OCI-LY1 (cell line): ENCODE data around the gene TSEN34.

Experiments used
- EZH2 ChIP-seq: fragments of 200-600 bp; sonication (generic), shearing (Covaris generic); IDR thresholded peaks from 2 replicates; pipeline ENCODE4 v1.8.0; 2017; ENCODE audit warnings: borderline replicate concordance, mixed run types, mild to moderate bottlenecking, antibody characterized with exemption, low read length, moderate library complexity, mixed read lengths
- TF ChIP-seq, protein P1 (sequence below): fragments of 200-600 bp; sonication (generic), shearing (Covaris generic); IDR thresholded peaks from 2 replicates; pipeline ENCODE4 v1.5.1; 2017; ENCODE audit warnings: mild to moderate bottlenecking, antibody characterized with exemption, low read length, moderate library complexity, mixed read lengths

DNA sequence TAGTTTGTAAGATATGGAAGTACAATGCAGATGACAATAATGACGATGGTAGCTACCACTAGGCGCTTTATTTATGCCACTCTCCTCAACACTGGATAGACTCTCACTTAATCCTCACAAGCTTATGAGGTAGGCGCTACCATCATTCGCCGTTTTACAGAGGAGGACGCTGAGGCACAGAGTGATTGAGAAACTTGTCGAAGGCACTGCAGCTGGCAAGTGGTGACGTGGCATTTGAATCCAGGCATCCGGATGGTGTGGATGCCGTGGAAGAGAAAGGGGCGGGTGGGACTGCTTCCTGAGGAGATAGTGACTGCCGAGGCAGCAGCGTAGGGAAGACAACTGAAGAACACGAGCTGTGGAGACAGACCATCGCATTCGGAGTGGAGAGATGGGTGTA is 8.3 kb downstream of the TSEN34 start:
- TF ChIP-seq, protein P1, sequence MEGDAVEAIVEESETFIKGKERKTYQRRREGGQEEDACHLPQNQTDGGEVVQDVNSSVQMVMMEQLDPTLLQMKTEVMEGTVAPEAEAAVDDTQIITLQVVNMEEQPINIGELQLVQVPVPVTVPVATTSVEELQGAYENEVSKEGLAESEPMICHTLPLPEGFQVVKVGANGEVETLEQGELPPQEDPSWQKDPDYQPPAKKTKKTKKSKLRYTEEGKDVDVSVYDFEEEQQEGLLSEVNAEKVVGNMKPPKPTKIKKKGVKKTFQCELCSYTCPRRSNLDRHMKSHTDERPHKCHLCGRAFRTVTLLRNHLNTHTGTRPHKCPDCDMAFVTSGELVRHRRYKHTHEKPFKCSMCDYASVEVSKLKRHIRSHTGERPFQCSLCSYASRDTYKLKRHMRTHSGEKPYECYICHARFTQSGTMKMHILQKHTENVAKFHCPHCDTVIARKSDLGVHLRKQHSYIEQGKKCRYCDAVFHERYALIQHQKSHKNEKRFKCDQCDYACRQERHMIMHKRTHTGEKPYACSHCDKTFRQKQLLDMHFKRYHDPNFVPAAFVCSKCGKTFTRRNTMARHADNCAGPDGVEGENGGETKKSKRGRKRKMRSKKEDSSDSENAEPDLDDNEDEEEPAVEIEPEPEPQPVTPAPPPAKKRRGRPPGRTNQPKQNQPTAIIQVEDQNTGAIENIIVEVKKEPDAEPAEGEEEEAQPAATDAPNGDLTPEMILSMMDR: no peak
- no peak for TF ChIP-seq EZH2
